Cerebellar nuclear complex (tissue), 1 donor: ENCODE results near the gene CMC2.

Experiments used
- DNase-seq, 2 experiments: peaks; one replicate each; lab custom pipeline; 2025; lab: John Stamatoyannopoulos, UW

Gene CMC2

DNA sequence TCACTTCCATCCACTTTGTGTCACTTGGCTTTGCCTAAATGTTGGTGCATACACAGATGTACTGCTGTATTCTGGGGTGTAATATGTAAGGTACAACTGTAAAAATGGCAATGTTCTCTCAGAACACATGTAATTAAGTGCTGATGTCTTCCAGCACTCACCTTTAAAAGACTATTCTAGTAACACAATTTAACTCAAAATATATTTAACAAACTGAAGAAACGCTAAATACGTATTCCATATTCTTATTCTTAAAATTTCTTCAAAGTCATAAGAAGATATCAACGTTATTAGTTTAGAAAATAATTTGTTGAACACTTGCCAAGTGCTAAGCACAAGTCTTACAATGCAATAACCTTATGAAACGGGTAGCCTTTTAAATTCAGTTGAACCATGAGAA lies 3.6 kb downstream of the CMC2 start:
- DNase-seq = no peak

- DNase-seq = no peak
Measured at GRCh38 chr16:81001330-81001729, 5.4 kb downstream of the CMC2 start.

DNA sequence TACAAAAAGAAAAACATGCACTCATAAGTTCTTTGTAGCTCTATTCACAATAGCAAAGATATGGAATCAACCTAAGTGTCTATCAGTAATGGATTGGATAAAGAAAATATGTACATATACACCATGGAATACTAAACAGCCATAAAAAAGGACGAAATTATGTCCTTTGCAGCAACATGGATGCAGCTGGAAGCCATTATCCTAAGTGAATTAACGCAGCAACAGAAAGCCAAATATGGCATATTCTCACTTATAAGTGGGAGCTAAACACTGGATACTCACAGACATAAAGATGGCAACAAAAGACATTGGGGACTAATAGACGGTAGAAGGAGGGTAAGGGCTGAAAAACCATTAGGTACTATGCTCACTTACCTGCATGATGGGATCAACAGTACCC lies 5.8 kb downstream of the CMC2 start:
- no peak for DNase-seq

DNA sequence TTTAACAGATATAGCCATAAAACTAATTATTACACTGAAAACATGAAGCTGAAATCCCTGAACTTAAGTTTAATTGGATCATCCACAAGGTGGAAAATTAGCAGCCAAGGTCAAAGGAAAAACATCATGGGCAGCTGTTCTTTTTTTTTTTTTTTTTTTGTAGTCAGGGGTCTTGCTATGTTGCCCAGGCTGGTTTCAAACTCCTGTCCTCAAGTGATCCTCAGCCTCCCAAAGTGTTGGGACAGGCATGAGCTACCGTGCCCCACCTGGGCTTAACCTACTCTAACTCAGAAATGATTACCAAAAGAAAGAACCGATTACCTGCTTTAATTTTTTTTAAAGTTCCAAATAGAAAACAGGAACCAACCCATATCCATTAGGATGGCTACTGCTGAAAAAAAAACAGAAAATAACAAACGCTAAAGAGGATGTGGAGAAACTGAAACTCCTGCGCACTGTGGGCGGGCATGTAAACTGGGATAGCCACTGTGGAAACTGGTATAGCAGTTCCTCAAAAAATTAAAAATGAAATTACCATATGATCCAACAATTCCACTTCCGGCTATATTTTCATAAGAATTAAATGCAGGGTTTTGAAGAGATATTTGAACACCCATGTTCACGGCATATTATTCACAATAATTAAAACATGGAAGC lies 8.6 kb downstream of the CMC2 start:
- DNase-seq = no peak

- DNase-seq = no peak
Measured at GRCh38 chr16:80997139-80997798, 9.4 kb downstream of the CMC2 start.

GRCh38 chr16:80996688-80997138 lies 10.0 kb downstream of the CMC2 start:
- DNase-seq = no peak

GRCh38 chr16:80994451-80994850 lies 12.2 kb downstream of the CMC2 start:
- no peak for DNase-seq

- DNase-seq = no peak
Measured at GRCh38 chr16:80993834-80994233, 12.9 kb downstream of the CMC2 start.

DNA sequence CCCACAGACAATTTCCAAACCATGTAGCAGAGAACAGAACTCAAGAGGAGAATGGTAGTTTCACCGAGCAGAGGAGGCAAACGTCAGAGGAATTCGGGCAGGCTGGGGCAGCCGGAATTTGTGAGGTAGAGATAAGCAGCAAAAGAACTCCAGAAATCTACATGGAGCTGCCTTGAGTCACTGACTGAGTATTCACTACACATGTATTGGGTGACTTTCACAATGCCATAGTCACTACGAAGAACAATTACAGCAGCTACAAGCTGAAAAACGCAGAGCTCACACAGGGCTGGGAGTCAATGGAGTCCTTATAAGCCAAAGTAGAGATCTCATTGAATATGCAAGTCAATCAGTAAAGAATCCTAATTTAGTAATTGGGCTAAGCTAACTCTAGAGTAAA lies 13.4 kb downstream of the CMC2 start:
- no peak for DNase-seq

DNA sequence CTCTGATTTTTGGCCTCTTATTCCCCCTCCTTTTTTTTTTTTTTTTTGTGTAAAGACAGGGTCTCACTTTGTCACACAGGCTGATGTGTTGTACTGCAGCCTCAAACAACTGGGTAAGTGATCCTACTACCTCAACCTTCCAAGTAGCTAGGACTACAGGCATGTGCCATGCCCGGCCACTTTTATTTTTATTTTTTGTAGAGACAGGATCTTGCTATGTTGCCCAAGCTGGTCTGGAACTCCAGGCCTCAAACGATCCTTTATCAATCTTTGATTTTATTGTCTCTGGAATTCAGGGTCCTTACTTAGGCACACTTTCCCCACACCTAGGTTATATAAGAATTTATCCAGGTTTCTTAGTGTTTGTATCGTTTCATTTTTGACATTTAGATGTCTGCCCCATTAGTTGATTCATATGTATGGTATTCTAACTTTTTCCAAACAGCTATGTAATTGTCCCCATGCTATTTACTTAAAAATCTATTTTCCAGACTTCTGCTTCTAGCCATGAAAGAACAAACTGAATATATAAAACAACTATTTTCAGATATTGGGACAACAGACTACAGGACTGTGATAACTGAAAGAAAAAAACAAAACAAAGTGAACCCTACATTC lies 13.9 kb downstream of the CMC2 start:
- DNase-seq = no peak

DNA sequence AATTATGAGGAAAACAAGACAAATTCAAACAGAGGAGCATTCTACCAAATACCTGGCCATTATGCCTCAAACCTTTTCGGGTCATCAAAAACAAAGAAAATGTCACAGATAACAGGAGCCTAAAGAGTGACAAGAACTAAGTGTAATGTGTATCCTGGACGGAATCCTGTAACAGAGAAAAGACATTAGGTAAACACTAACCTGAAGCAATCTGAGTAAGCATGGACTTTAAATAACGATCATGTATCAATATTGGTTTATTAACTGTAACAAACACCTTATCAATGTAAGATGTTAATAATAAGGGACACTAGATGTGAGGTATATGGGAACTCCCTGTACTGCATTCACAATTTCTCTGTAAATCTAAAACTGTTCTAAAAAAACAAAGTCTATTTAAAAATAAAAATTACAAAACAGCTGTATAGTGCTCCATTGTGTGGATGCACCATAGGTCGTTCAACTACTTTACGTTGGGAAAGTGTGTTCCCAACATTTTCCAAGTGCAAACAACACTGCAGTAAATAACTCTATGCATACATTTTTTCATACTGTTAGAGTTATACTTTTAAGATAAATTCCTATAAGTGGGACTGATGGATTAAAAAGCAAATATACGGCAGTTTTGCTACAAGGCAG lies 14.8 kb downstream of the CMC2 start:
- DNase-seq = no peak

DNA sequence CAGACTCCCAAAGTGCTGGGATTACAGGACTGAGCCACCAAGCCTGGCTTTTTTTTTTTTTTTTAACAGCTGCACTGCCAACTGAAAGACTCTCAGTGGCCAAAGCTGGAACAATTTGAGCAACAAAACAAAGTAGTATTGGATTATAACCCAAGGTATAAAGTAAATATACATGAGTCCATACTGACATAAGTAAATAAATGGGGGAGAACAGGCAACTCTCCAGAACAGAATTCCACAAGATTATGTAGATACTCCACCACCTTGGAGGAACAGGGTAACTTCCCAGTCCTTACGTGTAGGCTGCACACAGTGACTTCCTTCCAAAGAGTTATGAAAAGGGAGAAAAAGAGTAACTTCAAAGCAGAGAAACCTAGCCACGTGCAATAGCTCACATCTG lies 15.7 kb downstream of the CMC2 start:
- no peak for DNase-seq

DNA sequence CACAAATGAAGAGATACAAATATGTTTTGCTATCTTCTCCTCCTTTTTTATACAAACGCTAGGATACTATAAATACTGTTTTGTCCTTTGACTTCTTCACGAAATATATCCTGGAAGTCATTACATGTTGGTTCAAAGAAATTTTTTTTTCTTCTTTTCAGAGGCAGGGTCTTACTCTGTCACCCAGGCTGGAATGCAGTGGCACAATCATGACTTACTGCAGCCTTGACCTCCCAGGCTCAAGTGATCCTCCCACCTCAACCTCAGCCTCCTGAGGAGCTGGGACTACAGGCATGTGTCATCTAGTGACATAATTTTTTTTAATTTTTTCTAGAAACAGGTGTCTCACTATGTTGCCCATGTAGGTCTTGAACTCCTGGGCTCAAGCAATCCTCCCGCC lies 16.1 kb downstream of the CMC2 start:
- DNase-seq = no peak

DNA sequence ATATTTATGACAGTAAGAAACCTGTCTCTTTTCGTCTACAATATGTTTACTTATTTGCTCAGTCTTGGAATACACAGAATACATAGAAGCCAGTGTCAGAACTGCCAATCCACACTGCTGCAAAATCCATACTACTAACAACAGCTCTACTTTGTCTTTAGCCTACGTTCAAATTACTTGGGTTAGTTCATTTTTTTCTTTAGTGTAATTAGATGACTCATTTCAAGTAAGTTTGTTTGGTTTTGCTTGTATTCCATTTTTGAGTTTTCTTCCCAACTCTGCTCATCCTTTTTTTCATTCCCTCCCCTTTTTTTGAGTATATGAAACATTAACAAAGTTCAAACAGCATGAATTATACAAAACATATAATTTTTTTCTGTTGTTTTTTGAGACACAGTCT lies 16.9 kb downstream of the CMC2 start:
- no peak for DNase-seq

DNA sequence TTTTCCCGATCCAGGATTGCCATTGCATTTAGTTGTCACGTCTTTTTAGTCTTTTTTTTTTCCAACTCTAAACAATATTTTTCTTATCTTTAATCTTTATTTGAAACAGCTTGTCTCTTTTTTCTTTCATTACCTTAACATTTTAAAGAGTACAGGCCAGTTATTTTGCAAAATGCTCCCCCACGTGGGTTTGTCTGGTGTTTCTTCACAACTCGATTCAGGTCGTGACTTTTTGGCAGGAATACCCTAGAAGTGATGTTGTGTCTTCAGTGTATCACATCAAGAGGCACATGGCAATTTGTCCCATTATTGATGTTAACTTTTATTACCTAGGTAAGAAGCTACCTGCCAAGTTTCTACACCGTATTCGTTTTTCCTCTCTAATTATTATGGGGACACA lies 17.9 kb downstream of the CMC2 start:
- no peak for DNase-seq

- DNase-seq = no peak
Measured at GRCh38 chr16:80986557-80986956, 20.1 kb downstream of the CMC2 start.

- no peak for DNase-seq
Measured at GRCh38 chr16:80985611-80986010, 21.1 kb downstream of the CMC2 start.

GRCh38 chr16:80984124-80984892 lies 22.4 kb downstream of the CMC2 start:
- no peak for DNase-seq

- no peak for DNase-seq
Measured at GRCh38 chr16:80982646-80983045, 24.0 kb downstream of the CMC2 start.

GRCh38 chr16:80981103-80981502 lies 25.6 kb downstream of the CMC2 start:
- DNase-seq = no peak

DNA sequence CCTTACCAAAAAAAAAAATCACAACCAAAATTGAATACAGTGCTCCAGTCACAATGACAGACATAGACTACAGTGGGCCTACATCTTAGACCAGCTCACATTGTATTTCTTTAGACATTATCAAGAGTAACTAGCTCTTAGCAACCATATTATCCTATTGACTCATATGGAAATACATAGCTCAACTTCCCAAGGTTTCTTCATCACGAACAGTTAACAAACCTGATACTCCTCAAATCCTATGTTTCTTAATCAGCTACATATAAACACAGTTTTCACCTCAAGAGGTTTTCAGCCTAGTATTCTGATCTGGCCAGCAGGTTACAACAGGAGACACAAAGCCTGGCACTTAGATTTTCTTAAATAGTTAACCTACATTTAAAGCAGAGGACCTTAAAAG lies 29.7 kb downstream of the CMC2 start:
- no peak for DNase-seq

DNA sequence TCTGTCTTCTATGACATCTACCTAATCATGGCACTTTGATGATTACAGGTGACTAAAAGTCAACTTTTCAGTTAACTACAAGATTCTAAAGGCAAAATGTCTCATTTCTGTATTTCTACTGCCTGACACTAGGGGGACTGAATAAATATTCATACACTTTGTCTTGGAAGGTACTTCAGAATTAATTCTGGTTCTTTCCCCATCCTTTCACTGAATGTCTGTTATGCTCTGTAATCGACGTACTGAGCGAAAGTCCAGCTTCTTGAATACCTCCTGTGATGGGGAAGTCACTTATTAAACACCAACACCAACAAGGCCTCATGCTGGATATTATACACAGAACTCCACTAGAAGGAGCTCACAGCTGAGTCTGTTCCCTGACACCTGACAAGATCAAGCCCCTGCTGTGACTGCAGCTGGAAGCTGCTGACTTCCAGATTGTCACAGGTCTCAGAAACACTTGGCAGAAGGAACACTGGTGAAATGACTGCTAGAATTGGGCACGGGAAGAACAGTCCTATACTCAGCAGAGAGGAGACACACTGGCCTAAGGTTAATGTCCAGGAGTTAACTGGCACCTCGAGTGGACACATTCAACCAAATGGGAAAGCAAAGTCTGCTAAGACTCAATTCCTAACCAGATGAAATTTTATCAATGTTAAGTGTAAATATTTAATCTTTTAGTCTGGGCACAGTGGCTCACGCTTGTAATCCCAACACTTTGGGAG lies 31.9 kb downstream of the CMC2 start:
- no peak for DNase-seq
